ENCODE measurements around the gene MAJIN. TPM values are rescaled to one million over a fixed set of nuclear protein-coding genes. Genes with fewer than 3 reads are reported as not detected.

MAJIN gene
- total and polyA plus RNA-seq, 9 of the 15 experiments (the other 6 are each of a cell fraction or from before 2014, with no cell fraction given), result 0.17 to 0.83 (median 0.24) TPM; not detected in 2

GRCh38 chr11:65013888-65014725, 42.2 kb upstream of the MAJIN start, which contains the start of gene ARL2 (continued):
- TF ChIP-seq CREB3L1 (IDR thresholded peaks at IDR 0.05; ENCODE audit: borderline replicate concordance, low read depth) (peak; percentile 67; the same call in 1 of the 2 replicates), HDAC6 (IDR thresholded peaks at IDR 0.05; ENCODE audit: low read depth, low read length) (no peak), TCF7L2 (IDR thresholded peaks at IDR 0.05; ENCODE audit: low read depth, low read length) (peak; percentile 63), E2F8 (IDR thresholded peaks at IDR 0.05; ENCODE audit: low read depth, partially characterized antibody) (no peak), E2F3 (CRISPR knock-in tag; IDR thresholded peaks at IDR 0.05) (peak; percentile 57; the same call in 1 of the 2 replicates), CLOCK (CRISPR knock-in tag; IDR thresholded peaks at IDR 0.05; ENCODE audit: borderline replicate concordance) (no peak), NUFIP1 (IDR thresholded peaks at IDR 0.05; ENCODE audit: partially characterized antibody) (no peak), HMGN3 (IDR thresholded peaks at IDR 0.05; ENCODE audit: borderline replicate concordance, extremely low read depth, insufficient read length, low read depth, low read length) (peak; percentile 84), POLR3A (IDR thresholded peaks at IDR 0.05; ENCODE audit: borderline replicate concordance, extremely low read depth, insufficient read depth, insufficient read length) (no peak), DDX20 (tag; IDR thresholded peaks at IDR 0.05; ENCODE audit: low read depth) (no peak), SREBF2 (CRISPR knock-in tag; IDR thresholded peaks at IDR 0.05) (no peak), FOXK1 (CRISPR knock-in tag; IDR thresholded peaks at IDR 0.05; ENCODE audit: borderline replicate concordance) (no peak), USF2 (CRISPR knock-in tag; IDR thresholded peaks at IDR 0.05) (peak; percentile 100), CBX8 (IDR thresholded peaks at IDR 0.05; ENCODE audit: borderline replicate concordance, extremely low read depth, low read depth, low read length, poor library complexity, severe bottlenecking) (no peak), RBM14 (IDR thresholded peaks at IDR 0.05; ENCODE audit: borderline replicate concordance, insufficient read depth, low read depth, low read length) (0 out of 2 replicates have a peak, but pooled peaks have one; percentile 1), HNRNPL (IDR thresholded peaks at IDR 0.05; ENCODE audit: low read depth, low read length) (peak; percentile 78), ZNF589 (CRISPR knock-in tag; IDR thresholded peaks at IDR 0.05; ENCODE audit: low read depth) (no peak)

Data from K562 (cell line).